LHCN-M2 (cell line): ENCODE measurements around the gene PRSS1. TPM values are rescaled to one million over a fixed set of nuclear protein-coding genes. Genes with fewer than 3 reads are reported as not detected.
"Not testable (repeated sequence)": the region's sequence is repeated elsewhere in the genome, so short reads cannot be mapped to it uniquely, and the experiment has no call there.

Experiments used
- DNase-seq: peaks from one replicate; pipeline ENCODE4 v3.0.0-alpha.2; 2012; ENCODE audit warnings: low read depth
- total RNA-seq: library from RNA; depleted of rRNA; stranded (reverse); fragments of >200 nt; gene quantifications from 2 replicates; pipeline ENCODE4 v1.2.3, GENCODE V29; 2014

PRSS1 gene
- total RNA-seq, 1 experiment from 2014 or later, result not detected

DNA sequence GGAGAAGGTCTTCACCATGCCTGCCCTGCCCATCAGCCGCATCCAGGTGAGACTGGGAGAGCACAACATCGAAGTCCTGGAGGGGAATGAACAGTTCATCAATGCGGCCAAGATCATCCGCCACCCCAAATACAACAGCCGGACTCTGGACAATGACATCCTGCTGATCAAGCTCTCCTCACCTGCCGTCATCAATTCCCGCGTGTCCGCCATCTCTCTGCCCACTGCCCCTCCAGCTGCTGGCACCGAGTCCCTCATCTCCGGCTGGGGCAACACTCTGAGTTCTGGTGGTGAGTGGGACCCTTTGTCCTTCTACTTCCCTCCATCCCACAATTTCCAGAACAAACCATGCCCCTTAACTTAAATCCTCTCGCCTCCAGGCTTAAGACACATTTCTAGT, 24.0 kb downstream of the PRSS1 start:
- no peak for DNase-seq

- no peak for DNase-seq
Observed at GRCh38 chr7:142773937-142774744, 24.9 kb downstream of the PRSS1 start.

DNA sequence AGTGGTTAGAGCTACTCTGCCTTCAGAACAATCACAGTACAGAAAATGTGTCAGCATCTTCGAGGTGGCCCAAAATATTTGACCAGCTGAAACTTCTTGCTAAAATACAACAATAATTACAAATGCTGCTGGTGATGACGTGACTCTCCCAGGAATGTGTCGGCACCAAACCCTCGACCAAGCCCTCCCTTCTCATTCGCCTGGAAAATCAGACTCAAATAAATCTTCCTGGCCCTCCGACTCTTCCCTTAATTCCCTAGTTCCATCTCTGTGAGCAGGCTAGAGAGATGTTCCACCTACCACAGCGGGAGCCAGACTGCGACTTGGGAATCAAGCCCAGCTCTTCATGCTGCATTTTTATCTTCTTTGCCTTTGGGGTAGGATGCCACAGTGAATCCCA, 25.6 kb downstream of the PRSS1 start:
- DNase-seq, result no peak

DNA sequence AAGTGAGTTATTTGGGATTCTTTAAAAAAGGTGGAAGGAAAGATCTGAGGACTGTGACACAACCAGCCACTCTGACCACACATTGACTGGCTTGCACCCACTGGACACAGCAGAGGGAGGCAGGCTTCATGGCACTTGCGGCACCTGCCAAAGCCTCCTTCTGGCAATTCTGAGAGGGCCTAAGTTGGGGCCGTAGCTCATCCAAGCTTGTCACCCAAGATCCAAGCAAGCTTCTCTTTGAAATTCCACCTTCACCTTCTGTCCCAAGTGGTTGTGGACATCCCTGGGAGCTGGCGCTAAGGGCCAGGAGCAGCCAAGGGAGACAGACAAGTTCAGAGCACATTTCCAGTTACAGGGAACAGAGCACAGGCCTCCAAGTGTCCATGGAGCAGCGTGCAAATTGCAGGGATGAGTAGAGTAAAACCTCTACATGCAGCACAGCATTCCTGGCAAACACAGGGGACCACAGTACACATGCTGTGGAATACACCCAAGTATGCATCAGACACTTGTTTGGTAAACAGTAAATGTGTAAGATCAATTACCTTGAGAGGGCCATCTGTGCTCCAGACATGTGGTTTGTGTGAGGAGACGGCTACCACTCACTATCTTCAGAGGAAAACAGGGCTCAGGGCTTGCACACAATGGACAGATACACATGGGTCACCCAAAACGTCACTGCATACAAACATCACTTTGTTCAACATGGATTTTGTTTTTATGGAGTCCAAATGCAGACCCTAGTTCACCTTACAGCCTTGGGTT, 26.3 kb downstream of the PRSS1 start:
- not testable (repeated sequence) for DNase-seq

DNA sequence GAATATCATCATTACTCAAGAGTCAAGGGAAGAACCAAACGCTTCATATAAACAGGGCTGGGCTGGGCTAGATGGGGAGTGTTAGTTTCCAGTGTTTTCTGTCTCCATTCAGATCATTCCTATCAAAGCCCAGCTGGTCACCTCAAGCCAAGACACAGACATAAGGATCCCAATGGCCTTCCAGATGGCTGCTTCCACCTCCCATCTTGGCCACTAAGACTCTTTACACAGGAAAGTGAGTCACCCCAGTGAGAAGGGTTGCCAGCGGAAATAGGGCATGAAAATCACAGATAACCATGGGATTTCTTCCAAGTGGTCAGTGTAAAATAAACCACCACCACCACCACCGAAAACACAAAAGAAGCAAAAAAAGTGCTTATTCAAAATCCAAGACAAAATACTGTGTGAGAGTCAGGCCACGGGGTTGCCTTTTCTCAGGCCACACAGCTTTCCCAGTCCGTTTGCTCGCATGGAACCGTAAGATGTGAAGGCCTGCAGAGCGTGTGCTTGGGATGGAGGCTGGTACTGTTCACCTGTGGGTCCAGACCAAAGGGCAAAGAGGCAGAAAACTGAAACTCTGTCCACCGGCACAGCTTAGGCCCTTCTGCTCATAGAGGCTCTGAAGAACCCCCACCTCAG, 27.1 kb downstream of the PRSS1 start:
- DNase-seq, result peak; percentile 37

DNA sequence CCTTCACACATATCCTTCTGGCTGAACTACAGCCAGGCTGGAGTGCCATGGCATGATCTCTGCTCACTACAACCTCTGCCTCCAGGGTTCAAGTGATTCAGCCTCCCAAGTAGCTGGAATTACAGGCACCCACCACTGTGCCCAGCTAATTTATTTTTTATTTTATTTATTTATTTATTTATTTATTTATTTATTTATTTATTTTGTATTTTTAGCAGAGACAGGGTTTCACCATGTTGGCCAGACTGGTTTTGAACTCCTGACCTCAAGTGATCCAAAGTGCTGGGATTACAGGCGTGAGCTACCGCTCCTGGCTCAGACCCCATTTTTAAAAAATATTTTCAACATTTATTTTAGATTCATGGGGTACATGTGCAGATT, 27.6 kb downstream of the PRSS1 start:
- DNase-seq, result not testable (repeated sequence)

GRCh38 chr7:142777318-142777717, 28.0 kb downstream of the PRSS1 start:
- no peak for DNase-seq

DNA sequence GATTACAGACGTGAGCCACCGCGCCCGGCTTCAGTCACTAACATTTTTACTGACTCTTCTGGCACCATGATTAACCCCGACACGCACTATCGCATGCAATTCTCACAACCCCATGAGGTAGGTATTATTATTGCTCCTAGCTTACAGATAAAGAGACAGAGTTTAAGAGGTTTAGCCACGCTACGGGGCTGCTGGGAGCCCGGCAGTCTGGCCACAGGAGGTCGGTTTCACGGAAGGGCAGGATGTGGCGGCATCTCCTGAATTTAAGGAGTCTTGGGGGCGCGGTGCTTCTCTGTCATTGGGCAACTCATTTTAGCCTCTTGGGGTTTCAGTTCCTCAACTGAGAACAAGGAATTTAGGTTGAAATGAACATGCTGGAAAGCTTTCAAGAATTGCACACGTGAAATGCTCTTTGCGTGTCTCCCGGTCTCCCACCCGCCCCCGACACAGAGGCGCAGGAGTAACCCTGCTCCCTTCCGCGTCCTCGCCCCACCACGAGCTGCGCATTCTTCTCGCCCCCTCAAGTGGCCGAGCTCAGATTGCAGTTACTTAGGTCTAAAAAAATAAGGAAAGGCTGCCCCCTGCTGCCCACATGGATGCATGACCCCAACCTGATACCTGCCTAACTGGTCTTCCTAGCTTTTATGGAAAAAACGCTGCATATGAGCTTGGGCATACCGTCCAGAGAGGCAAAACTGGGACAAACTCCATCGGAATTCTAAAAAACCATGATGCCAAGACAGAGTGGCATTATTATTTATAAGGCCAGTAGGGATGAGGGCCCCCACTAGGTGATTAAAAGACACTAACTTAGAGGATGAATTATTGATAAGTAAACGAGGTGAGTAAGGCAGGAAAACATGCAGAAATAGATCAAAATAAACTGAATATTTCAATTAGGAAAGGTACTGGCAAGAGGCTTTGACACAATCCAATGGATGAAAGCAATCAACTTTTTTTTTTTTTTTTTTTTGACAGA, 33.9 kb downstream of the PRSS1 start:
- peak; percentile 92 for DNase-seq

GRCh38 chr7:142784096-142784495, 34.8 kb downstream of the PRSS1 start:
- DNase-seq, result no peak

DNA sequence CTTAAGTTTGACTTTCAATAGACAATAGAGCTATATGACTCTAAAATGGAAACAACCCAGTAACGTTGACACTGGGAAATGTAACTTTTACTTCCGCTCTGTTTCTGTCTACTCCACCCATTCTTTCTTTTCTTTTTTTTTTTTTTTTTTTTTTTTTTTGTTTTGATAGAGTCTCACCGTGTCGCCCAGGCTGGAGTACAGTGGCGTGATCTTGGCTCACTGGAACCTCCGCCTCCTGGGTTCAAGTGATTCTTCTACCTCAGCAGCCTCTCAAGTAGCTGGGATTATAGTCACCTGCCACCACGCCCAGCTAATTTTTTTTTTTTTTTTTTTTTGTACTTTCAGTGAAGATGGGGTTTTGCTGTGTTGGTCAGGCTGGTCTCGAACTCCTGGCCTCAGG, 35.4 kb downstream of the PRSS1 start:
- DNase-seq, result no peak

DNA sequence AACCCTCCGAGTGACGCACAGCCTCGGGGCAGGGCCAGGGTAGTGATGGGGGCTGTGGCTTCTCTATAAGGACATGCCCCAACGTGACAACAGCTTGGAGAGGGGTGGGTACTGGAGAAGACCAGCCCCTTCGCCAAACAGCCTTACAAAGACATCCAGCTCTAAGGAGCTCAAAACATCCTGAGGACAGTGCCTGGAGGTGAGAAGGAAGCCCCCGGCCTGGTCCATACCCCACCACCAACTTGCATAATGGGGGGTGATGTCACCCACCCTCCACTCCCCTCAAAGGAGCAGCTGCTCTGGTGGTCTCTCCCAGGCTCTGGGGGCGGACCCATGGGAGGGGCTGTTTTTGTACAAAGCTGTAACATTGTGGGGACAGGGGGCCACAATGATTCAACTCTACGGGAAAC, 36.6 kb downstream of the PRSS1 start:
- DNase-seq, result no peak

DNA sequence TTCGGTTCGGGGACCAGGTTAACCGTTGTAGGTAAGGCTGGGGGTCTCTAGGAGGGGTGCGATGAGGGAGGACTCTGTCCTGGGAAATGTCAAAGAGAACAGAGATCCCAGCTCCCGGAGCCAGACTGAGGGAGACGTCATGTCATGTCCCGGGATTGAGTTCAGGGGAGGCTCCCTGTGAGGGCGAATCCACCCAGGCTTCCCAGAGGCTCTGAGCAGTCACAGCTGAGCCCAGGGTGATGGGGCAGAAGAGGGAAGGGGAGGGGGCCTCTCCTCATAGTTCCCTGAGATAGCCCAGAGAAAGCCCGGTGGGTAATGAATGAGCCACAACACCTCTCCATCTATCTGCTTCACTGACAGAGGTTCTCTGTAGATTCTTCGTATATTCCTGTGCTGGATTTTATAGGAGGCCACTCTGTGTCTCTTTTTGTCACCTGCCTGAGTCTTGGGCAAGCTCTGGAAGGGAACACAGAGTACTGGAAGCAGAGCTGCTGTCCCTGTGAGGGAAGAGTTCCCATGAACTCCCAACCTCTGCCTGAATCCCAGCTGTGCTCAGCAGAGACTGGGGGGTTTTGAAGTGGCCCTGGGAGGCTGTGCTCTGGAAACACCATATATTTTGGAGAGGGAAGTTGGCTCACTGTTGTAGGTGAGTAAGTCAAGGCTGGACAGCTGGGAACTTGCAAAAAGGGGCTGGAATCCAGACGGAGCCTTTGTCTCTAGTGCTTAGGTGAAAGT, 37.9 kb downstream of the PRSS1 start:
- DNase-seq, result no peak

GRCh38 chr7:142787783-142788182, 38.5 kb downstream of the PRSS1 start:
- DNase-seq, result no peak

DNA sequence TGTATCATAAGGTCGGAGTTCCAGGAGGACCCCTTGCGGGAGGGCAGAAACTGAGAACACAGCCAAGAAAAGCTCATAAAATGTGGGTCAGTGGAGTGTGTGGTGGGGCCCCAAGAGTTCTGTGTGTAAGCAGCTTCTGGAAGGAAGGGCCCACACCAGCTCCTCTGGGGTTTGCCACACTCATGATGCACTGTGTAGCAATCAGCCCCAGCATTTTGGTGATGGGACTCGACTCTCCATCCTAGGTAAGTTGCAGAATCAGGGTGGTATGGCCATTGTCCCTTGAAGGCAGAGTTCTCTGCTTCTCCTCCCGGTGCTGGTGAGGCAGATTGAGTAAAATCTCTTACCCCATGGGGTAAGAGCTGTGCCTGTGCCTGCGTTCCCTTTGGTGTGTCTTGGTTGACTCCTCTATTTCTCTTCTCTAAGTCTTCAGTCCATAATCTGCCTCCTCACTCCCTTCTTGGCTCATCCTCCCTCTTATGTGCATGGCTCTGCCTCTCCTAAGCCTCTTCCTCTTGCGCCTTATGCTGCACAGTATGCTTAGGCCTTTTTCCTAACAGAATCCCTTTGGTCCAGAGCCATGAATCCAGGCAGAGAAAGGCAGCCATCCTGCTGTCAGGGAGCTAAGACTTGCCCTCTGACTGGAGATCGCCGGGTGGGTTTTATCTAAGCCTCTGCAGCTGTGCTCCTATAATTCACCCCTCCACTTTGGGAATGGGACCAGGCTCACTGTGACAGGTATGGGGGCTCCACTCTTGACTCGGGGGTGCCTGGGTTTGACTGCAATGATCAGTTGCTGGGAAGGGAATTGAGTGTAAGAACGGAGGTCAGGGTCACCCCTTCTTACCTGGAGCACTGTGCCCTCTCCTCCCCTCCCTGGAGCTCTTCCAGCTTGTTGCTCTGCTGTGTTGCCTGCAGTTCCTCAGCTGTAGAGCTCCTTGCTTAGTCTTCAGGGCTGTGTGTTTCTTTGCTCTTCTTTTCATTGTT, 39.3 kb downstream of the PRSS1 start:
- DNase-seq, result no peak

GRCh38 chr7:142789441-142789840, 40.2 kb downstream of the PRSS1 start:
- no peak for DNase-seq

- no peak for DNase-seq
Observed at GRCh38 chr7:142790056-142790455, 40.8 kb downstream of the PRSS1 start.

DNA sequence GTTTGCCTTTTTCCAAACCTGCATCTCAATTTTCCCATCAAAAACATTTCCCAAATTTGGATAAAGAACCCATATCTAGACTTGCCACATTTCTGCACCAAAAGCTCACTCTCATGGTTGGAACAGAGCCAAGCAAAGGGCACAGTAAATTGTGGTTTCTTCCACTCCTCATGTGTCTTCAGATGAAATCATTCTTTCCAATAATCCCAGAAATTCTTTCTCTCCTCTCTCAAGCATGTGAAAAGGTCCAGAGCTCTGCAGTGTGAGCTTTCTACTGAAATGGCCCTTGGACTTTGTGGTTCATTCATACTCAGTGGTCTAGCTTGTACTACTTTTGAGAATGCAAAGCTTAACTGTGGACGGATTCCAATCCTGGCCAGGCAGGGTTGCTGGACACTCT, 41.3 kb downstream of the PRSS1 start:
- no peak for DNase-seq

DNA sequence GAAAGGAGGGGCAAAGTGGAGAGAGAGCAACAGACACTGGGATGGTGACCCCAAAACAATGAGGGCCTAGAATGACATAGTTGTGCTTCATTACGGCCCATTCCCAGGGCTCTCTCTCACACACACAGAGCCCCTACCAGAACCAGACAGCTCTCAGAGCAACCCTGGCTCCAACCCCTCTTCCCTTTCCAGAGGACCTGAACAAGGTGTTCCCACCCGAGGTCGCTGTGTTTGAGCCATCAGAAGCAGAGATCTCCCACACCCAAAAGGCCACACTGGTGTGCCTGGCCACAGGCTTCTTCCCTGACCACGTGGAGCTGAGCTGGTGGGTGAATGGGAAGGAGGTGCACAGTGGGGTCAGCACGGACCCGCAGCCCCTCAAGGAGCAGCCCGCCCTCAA, 42.2 kb downstream of the PRSS1 start:
- no peak for DNase-seq

DNA sequence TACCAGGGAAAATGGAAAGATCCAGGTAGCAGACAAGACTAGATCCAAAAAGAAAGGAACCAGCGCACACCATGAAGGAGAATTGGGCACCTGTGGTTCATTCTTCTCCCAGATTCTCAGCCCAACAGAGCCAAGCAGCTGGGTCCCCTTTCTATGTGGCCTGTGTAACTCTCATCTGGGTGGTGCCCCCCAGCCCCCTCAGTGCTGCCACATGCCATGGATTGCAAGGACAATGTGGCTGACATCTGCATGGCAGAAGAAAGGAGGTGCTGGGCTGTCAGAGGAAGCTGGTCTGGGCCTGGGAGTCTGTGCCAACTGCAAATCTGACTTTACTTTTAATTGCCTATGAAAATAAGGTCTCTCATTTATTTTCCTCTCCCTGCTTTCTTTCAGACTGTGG, 42.9 kb downstream of the PRSS1 start:
- no peak for DNase-seq
